Dedifferentiated amniotic fluid mesenchymal stem cell (primary cell): ENCODE measurements around the gene SLC9A3.

Experiments
- DNase-seq: peaks from one replicate; pipeline ENCODE4 v3.0.0-alpha.2; 2016; ENCODE audit errors: extremely low spot score

SLC9A3 gene

DNA sequence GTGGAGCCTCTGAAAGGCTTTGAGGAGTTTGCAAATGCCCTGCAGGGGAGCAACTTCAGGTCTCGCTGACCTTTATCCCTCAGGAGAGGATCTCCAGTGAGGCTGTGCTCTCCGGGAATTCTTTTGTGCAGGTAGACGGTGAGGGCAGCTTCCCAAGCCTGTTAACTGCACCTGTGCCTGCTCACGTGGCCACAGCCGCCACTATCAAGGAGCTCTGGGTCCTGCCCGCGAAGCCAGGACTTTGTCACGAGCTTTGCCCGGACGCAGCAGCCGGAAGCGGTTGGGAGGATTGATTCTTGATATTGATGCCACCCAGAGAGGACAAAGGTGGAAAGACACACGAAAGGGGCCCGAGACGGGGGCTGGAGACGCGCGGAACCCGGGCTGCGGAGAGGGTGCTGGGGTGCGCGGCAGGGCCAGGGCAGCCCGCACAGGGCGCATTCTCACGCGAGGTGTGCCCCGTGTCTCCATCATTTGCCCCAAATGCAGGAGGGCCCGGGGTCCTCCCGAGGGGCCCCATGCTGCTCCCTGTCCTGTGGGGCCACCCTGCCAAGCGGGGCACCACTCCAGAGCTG is 18.2 kb downstream of the SLC9A3 start:
- no peak for DNase-seq

GRCh38 chr5:504326-505154 is 19.7 kb downstream of the SLC9A3 start:
- no peak for DNase-seq

DNA sequence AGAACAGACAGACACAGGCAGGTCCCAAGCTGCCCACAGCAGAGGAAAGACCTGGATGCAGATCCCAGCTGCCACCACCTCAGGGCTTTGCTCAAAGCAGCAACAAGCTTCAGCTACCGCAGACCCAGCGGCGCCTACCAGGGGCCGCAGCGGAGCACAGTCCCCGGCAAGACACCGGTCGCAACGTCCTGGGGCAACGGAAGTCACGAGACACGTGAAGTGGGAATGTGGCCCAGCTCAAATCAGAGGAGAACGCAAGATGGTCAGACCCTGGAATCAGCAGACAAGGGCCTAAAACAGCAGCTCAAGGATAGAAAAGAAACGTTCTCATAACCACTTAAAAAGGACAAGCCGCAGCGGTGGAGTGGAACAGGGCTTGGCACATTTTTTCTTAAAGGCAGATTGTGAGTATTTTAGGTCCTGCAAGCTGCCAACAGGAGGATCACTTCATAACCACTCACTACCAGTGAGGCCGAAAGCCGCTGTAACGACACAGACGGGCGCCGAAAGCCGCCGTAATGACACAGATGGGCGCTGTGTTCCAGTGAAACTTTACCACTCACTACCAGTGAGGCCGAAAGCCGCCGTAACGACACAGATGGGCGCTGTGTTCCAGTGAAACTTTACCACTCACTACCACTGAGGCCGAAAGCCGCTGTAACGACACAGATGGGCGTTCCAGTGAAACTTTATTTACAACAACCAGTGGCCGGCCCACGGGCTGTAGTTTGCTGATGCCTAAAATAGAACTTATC is 21.7 kb downstream of the SLC9A3 start:
- DNase-seq: no peak

DNA sequence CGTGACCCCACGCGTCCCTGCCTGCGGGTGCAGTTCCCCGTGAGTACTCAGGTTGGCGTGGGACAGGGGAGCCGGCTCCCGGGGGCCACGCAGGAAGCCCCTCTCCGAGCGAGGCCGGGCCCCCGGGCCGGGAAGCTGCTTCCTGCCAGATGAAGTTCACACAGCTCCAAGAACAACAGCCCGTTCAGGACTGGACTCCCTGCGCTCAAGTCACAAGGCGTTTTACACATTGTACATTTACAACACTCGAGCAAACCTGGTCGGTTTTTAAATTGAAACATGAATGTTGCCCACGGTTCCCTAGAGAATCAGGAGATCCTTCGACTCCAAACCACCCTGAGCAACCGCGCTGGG is 22.4 kb downstream of the SLC9A3 start:
- no peak for DNase-seq

- DNase-seq: no peak
These were observed 23.0 kb downstream of the SLC9A3 start for GRCh38 chr5:501105-501830.

- no peak for DNase-seq
These were observed 23.8 kb downstream of the SLC9A3 start for GRCh38 chr5:500491-500890.

DNA sequence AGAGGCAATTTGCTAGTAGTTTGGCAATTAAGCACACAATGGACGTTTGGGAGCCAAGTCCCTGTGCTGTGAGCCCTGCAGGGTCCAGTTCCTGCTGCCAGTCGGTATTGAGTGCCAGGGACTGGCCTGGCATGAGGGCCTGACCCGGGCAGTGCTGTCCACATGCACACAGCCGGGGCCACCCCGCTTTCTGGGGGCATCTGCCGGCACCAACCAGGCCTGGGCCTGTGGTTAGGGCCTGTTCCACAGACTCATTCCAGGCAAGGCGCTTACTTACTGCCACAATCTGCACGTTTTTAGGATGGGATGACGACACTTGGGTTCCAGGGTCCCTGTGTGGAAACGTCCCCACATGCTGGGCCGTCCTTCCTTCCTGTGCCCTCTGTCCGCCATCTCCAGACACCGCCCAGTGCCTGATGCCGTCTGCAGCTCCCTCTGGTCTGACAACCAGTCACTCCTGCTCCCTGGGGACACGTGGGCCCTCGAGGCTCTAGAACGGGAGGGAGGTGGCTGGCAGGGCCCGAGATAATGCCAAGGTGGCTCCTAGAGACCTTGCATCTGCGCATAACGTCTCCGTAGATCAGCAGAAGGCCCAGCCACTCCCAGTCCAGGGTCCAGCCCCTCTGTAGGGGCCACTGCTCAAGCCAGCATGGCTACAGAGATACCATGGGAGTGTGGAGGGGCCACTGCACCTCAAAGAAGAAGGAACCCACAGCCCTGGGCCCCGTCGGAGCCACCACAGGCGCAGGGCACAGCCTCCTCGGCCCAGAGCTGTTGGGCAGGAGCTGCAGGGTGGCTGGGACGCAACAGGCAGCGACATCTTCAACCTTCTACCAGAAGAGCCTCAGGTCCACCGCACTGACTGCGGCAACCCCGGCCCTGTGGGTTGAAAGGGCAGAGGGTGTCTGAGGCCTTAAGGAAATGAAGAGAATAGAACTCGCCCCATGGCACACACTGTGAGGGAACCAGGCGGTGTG is 24.7 kb downstream of the SLC9A3 start:
- no peak for DNase-seq

DNA sequence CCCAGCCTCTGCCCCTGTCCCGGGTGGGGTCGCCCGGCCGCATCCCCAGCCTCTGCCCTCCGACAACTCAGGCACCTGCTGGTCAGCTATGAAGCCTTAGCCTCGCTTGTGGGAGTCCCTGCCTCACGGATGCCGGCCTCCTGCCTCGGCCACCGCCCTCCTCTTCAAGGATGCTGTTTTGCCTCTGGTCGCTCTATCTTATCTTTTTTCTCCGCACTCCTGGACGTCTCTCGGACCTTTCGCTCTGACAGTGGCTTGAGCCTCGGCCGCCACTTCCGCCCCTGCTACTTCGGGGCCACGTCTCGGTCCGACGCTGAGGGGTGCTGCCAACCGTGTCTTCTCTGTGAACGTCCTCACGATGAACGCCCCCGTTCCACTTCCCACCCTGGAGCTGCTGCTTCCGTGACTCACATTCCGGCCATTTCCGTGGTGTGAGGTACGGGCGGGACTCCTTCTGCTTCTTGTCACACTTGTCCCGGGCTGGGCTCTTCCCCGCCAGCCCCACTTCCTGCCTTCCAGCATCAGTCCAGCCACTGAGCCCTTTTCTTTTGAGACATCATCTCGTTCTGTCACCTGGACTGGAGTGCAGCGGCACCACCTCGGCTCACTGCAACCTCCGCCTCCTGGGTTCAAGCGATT is 26.3 kb downstream of the SLC9A3 start:
- DNase-seq: no peak

DNA sequence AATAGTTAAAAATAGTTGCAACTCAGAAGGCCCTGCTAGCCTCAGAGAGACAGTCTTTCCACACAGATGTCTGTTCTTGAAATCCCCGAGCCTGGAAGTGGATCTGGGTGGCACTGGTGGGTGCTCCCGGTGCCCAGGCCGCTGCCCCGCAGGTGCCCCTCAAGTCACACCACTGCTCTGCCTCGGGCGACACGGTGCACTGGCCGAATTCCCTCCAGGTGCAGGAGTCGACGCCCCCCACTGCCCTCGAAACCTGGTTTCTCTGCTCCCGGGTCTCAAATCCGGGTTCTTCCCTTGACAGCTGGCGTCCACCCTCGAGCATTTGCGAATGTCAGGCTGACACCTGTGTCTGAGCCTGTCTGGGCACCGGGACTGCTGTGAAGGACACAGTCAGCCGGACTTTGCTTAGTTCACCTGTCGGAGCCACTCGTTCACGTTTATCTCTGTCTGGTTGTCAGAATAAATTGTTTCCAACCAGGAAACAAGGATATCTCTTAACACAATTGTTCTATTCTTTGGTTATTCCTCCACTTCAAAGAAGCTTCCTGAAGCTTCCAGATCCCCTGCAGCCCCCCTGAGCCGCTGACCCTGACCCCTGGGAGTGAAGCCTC is 27.1 kb downstream of the SLC9A3 start:
- DNase-seq: no peak

GRCh38 chr5:496028-496427 is 28.2 kb downstream of the SLC9A3 start:
- no peak for DNase-seq

DNA sequence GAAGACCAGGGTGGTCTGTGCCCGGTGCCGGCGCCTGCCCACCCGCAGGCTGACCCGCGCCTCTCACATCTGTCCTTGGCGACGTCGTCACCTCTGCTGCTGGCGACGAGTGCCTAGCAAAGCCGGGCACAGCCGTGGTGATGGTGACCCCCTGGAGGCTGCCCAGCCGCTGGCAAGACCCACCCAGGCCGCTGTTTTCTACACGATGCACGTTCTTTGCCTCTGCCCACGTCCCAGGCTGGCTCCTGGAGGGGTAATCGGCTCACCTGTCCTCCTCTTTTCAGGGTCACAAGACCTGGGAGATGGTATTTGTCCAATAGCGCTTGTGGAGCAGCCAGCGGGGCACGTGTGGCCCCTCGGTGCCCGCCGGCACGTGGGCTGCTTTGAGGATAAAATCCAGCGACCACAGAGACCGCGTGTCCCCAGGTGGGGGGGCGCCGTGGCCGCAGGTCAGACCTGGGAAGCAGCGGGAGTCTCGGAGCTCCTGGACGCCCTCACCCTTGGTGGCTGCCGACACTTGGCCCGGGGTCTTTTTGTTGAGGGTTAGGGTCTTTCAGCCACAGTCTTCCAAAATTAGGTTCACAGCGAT is 29.5 kb downstream of the SLC9A3 start:
- no peak for DNase-seq

GRCh38 chr5:493758-494157 is 30.5 kb downstream of the SLC9A3 start:
- no peak for DNase-seq

DNA sequence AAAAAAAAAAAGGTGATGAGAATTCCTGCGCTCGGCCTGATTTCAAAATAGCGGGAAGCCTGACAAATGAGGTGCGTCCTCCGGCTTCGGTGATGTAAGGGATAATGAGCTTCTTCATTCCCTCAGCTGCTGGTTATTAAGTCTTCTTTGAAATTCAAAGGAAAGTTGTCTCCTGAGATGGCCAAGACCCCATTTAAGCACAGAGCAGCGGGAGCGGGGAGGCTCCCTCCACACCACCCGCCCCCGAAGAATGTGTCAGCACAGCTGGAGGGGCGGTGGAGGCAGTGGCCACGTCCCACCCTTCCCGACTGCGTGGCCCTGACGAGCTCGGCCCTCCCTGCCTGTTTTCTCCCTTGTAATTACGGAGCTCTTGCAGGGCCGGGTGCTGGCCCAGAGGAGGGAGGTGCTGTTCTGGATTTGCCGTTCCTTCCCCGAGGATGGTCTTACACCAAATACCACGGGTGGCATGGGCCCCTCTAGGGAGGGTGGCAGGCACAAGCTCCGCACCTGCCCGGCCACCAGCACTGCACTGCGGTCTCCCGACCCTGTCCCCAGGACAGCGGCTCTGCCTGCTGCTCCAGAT is 31.0 kb downstream of the SLC9A3 start:
- no peak for DNase-seq

GRCh38 chr5:492314-492893 is 31.8 kb downstream of the SLC9A3 start:
- no peak for DNase-seq

DNA sequence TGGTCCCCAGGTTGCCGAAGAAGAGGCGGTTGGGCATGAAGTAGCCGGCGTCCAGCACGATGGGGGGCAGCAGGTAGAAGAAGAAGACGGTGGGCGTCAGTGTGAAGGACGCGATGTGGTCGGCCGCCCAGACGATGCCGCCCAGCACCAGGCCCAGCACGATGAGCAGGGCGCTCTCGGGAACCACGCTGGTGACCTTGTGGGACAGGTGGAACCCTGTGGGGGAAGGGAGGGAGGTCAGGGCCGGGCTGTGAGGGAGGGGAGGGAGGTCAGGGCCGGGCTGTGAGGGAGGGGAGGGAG is 32.4 kb downstream of the SLC9A3 start:
- no peak for DNase-seq

GRCh38 chr5:491119-491855 is 33.0 kb downstream of the SLC9A3 start:
- DNase-seq: no peak

- no peak for DNase-seq
These were observed 33.8 kb downstream of the SLC9A3 start for GRCh38 chr5:490116-491106.
